Muscle of leg (tissue), 11 donors: Measurements from ENCODE around the gene COL4A4. TPM values are rescaled to one million over a fixed set of nuclear protein-coding genes. Genes with fewer than 3 reads are reported as not detected.

Source experiments
- DNase-seq: peaks from one replicate; pipeline ENCODE4 v3.0.0; 2013
- H3K27ac ChIP-seq: one replicate; pipeline ENCODE4 v1.5.1; 2013; ENCODE audit warnings: mild to moderate bottlenecking, low read length, control low read depth
- H3K27me3 ChIP-seq: one replicate; pipeline ENCODE4 v1.6.1; 2013; ENCODE audit warnings: low read length; ENCODE audit not compliant: control insufficient read depth, insufficient read depth
- H3K36me3 ChIP-seq: one replicate; pipeline ENCODE4 v1.6.1; 2013; ENCODE audit warnings: low read length; ENCODE audit not compliant: control insufficient read depth, insufficient read depth
- H3K4me1 ChIP-seq: one replicate; pipeline ENCODE4 v1.6.1; 2013; ENCODE audit warnings: low read length; ENCODE audit not compliant: control insufficient read depth, insufficient read depth
- H3K4me3 ChIP-seq: one replicate; pipeline ENCODE4 v1.5.1; 2013; ENCODE audit warnings: low read length, control low read depth
- H3K9me3 ChIP-seq: replicated peaks from 2 replicates; pipeline ENCODE4 v1.6.1; 2013; ENCODE audit warnings: low read depth, low read length; ENCODE audit not compliant: control insufficient read depth
- WGBS: methylation state at CpG from one replicate; pipeline ENCODE4 v1.1.5; 2013; ENCODE audit warnings: missing lambda C conversion rate; ENCODE audit not compliant: insufficient coverage; 5-methylcytosine and 5-hydroxymethylcytosine counted together
- polyA plus RNA-seq, 8 donors: library from polyadenylated mRNA; unstranded; fragments of 120-200 nt; gene quantifications; one replicate each; pipeline versions ENCODE4 v1.2.1 to v1.2.3, GENCODE V29; 2013; ENCODE audit warnings: inconsistent platforms in 1 of 8, low replicate concordance in 1 of 8; ENCODE audit not compliant: insufficient read length in 8 of 8, insufficient read depth in 1 of 8
- total RNA-seq: library from RNA; stranded (reverse); fragments of 120-200 nt; gene quantifications from one replicate; pipeline ENCODE4 v1.2.4, GENCODE V29; 2013

COL4A4 gene
- total and polyA plus RNA-seq, 9 donors: 0.03 to 0.31 (median 0.06) TPM

DNA sequence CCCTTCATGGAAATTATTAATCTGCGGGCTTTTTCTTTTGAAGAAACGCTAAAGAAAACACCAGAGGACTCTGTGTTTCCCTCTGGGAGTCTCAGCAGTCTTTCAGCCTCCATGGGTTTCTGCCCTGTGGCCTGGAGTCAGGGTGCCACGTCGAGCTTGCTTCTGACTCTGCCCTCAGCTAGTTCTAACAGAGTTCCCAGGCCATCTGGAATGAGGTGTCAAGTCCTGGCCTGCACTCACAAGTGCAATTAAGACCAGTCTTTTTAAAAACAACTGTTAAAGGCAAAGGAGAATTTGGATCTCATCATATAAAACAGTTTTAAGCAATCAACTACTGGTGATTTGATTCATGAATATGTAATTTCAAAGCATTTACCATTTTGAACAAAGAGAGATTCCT, 170.8 kb downstream of the COL4A4 start:
- no peak for DNase-seq

DNA sequence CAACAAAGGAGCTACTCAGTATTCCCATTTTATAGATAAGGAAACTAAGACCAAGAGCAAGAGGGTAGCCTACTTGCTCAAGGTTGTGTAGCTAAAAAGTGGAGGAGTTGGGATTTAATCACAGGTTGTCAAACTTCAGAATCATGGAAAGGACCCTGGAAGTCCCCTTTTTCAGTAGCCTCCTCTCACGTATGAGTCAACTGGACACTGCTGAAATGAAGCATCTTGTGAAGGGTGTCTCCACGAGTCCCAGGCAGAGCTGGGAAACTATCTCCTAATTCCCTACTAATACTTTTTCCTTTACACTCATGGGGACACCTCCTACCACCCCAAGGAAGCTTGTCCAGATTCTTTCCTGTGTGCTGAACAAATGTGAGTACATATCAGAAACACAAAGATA, 172.3 kb downstream of the COL4A4 start:
- Histone ChIP-seq H3K9me3 (no peaks in the 10 kb centered on the region), H3K27ac (no peak overlapping the region), H3K4me1 (no peaks in the 10 kb centered on the region), H3K27me3 (no peaks in the 10 kb centered on the region), H3K4me3 (no peak overlapping the region), H3K36me3 (peaks cover 4% of the 10 kb centered on the region)
- no peak for DNase-seq
- WGBS: 100% methylated on average over 1 of the region's 2 CpGs

More for the DNA sequence above, 170.8 kb downstream of the COL4A4 start:
- Histone ChIP-seq H3K4me3 (no peak overlapping the region), H3K36me3 (peaks cover 4% of the 10 kb centered on the region), H3K9me3 (no peaks in the 10 kb centered on the region), H3K4me1 (no peaks in the 10 kb centered on the region), H3K27me3 (no peaks in the 10 kb centered on the region), H3K27ac (no peak overlapping the region)
- 80% methylated on average over 2 of the region's 4 CpGs for WGBS

DNA sequence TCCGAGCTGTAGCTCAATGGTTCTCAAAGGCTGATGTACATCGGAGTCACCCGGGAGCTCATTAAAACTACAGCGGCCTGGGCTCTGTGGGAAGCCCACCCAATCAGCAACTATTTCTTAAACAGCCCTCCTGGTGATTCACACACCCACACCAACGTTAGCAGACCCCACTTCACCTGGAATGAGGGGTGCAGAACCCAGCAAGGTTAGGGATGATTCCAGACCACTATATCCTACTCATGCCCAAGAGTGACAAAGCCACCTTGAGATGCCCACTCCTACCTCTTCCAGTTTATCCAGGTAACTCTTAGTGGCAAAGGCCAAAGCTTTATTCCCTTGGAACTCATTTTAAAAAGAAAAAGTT, 178.4 kb downstream of the COL4A4 start:
- Histone ChIP-seq H3K9me3 (no peaks in the 10 kb centered on the region), H3K27ac (no peak overlapping the region), H3K4me3 (no peak overlapping the region), H3K4me1 (peaks cover 13% of the 10 kb centered on the region), H3K27me3 (no peaks in the 10 kb centered on the region), H3K36me3 (no peaks in the 10 kb centered on the region)
- DNase-seq: no peak
- 49% methylated on average over 4 of the region's 5 CpGs for WGBS

DNA sequence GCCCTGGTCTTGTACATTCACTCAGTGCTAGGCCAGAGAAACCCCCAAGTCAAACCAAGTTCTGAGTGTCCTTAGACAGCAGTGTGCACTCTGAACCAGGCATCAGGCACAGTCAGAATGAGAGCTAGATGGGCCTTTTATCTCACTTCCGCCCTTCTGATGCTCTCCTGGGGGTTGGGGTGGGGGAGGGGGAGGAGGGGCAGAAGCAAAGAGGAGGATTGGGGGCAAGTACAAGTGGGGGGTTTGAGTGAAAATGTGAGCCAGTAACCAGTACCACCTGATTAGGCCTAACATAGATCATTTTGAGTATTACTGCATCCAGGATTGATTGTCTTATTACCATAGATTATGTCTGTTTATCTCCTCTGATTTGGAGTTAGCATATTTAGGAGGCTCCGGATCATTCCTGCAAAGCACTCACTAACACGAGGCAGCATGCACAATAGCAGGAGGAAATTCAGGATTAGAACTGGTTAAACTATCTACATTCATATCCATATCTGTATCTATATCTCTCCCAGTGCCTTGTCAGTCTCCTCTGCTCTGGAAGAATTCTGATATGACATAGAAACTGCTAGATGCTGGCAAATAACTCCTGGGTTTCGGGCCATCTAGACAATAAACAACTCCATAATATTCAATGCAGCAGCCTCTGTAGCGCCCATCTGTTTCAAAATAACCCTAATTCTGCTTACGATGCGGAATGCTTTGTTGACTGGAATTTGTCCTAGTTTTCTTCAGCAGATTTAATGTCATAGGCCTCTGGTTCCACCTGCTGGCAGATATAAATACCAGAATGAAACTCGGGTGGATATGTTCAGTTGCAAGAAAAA, 179.0 kb downstream of the COL4A4 start:
- H3K27ac ChIP-seq: peak overlapping the region; percentile 31

DNA sequence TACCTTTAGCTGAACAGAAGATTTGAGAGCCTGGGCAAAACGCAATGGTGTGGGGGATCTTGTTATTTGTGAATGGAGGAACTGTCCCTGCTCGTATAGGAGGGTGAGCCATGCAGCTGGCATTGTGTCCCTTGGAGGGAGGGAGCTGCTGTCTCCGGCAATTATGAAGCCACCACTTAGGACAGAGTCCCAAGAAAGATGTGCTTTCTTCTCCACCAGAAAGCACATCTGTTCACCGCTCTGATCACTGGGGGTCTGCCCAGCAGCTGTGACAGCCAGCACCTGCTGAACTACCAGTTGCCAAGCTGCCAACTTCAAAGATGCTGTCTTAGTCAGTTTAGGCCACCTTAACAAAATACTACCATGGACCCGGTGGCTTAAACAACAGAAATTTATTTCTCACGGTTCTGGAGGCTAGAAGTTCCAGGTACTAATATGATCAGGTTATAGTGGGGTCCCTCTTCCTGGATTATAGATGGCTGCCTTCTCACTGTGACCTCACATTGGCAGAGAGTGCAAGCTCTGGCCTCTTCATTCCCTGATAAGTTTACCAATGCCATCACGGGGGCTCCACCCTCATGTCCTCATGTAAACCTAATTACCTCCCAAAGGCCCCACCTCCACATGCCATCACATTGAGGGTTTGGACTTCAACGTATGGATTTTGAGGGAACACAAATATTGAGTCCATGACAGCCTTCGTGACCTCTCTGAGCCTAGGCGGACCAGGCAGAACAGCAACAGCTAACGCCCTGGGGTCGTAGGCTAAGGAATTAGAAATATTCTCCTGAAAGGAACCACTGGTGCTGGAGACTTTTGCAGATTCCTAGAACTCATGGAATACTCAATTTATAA, 179.9 kb downstream of the COL4A4 start:
- Histone ChIP-seq H3K27ac (no peak overlapping the region), H3K27me3 (no peaks in the 10 kb centered on the region), H3K4me1 (peaks cover 13% of the 10 kb centered on the region), H3K36me3 (no peaks in the 10 kb centered on the region), H3K9me3 (no peaks in the 10 kb centered on the region), H3K4me3 (no peak overlapping the region)
- DNase-seq: peak; percentile 20
- WGBS: 78% methylated on average over 9 of the region's 12 CpGs

More for the DNA sequence above, 179.0 kb downstream of the COL4A4 start:
- Histone ChIP-seq H3K9me3 (no peaks in the 10 kb centered on the region), H3K27me3 (no peaks in the 10 kb centered on the region), H3K4me3 (no peak overlapping the region), H3K4me1 (peaks cover 13% of the 10 kb centered on the region), H3K36me3 (no peaks in the 10 kb centered on the region)
- 0% methylated on average over 3 of the region's 8 CpGs for WGBS
- DNase-seq: peak; percentile 93

DNA sequence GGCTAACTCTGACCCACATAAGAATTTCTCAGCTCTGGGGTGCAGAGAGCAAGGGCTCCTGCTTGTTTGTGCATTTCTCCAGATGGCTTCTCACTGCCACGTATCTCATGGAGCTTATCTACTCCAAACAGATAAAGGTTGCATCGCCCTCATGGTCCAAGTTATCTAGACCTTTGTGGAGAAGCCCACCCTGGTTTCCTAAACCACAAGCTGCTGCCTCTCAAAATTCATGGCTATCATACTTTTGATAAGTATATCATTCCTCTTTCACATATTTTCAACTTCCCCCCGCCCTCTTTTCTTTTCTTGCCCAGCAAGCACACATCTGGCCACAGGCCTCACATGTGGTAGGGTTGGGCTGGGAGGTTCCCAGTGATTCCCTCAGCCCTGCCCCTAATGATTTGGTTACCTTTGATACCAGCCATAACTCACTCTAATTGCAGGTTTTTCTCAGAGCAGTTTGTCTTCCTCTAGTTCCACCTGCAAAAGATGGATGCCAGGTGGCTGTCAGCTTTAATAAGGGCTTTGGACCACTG, 182.1 kb downstream of the COL4A4 start:
- H3K27me3 ChIP-seq: no peaks in the 10 kb centered on the region
- no peak overlapping the region for H3K4me3 ChIP-seq
- DNase-seq: no peak
- peaks cover 13% of the 10 kb centered on the region for H3K4me1 ChIP-seq
- no peak overlapping the region for H3K27ac ChIP-seq
- no peaks in the 10 kb centered on the region for H3K9me3 ChIP-seq
- no peaks in the 10 kb centered on the region for H3K36me3 ChIP-seq
- 78% methylated on average over 2 of the region's 3 CpGs for WGBS

DNA sequence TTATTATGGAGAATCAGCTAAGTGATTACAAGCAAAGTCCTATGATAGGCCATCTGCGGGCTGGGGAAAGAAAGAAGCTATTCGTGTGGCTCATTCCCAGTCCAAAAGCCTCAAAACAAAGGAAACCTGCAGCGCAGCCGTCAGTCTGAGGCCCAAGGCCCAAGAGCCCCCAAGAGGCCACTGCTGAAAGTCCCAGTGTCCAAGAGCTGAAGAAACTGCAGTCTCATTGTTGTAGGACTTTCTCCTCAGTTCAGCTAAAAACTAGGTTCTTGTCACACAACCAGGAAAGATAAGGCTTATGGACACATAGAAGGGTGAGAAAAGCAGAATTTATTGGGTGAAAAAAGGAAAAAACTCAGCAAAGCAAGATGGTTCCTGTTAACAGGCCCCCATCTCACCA, 185.0 kb downstream of the COL4A4 start:
- no peaks in the 10 kb centered on the region for H3K9me3 ChIP-seq
- no CpG with 5 or more reads among the region's 4 CpGs for WGBS
- no peaks in the 10 kb centered on the region for H3K36me3 ChIP-seq
- no peak for DNase-seq
- no peak overlapping the region for H3K27ac ChIP-seq
- no peaks in the 10 kb centered on the region for H3K27me3 ChIP-seq
- no peak overlapping the region for H3K4me3 ChIP-seq
- peaks cover 4% of the 10 kb centered on the region for H3K4me1 ChIP-seq

DNA sequence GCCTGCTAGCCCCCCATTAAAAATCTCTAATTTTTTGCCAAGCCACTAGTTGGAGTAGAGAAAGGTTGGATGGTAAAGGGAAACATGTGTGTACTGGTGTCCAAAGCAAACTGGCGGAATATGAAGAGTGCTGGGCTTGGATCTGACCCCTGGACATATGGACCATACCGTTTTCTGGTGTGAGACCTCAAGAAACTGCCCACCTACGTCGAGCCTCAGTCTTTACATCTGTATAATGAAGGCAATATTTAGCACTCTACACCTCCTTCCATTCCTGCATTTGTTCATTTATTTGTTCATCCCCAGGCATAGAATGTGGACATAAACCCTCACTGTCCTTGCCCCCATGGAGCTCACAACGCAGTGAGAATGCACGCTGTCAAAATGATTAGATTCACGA, 185.7 kb downstream of the COL4A4 start:
- WGBS: 98% methylated on average over 4 of the region's 7 CpGs
- DNase-seq: no peak
- no peaks in the 10 kb centered on the region for H3K27me3 ChIP-seq
- no peaks in the 10 kb centered on the region for H3K9me3 ChIP-seq
- no peaks in the 10 kb centered on the region for H3K36me3 ChIP-seq
- no peak overlapping the region for H3K27ac ChIP-seq
- H3K4me3 ChIP-seq: no peak overlapping the region
- H3K4me1 ChIP-seq: peaks cover 2% of the 10 kb centered on the region

DNA sequence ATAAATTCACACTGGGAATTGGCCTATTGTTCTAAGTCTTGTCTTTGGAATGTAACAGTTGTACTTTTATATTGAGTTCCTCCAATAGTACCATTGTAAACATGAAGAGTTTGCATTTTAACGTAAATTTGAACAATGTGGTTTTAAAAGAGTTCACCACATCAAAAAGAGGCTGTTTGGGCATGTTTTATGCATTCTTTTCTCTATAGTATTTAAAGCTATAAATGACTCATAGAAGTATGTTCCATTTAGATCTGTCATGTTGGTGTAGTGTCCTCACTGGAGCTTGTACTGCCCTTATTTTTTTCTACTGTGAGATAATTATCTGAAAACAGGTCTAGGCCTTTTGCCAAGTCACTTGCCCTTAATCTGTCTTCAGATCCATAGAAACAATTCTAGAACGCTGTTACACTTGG, 186.2 kb downstream of the COL4A4 start:
- Histone ChIP-seq H3K4me1 (no peaks in the 10 kb centered on the region), H3K9me3 (no peaks in the 10 kb centered on the region), H3K27me3 (no peaks in the 10 kb centered on the region), H3K4me3 (no peak overlapping the region), H3K36me3 (no peaks in the 10 kb centered on the region), H3K27ac (no peak overlapping the region)
- DNase-seq: no peak
- 11% methylated on average over 1 of the region's 2 CpGs for WGBS

DNA sequence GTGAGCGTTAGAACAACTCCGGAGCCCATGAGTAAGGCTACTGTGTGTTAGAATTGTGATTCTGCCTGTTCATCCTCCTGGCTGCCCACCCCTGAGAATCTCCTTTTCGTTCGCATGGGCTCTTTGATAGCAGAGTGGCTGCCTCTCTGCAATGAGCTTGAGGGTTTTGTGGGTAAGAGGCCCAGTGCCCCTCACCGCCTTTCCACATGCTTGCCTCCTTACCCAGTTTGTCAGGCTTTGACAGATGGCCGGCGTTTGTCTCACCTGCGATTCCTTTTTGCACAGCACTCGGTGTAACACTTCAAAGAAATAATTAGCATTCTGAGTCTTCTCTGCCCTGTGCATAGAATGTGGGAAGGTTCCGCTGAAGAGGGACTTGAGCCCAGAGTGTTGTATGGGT, 190.2 kb downstream of the COL4A4 start:
- 80% methylated on average over 2 of the region's 10 CpGs for WGBS
- H3K27me3 ChIP-seq: no peaks in the 10 kb centered on the region
- no peaks in the 10 kb centered on the region for H3K36me3 ChIP-seq
- no peak for DNase-seq
- H3K27ac ChIP-seq: no peak overlapping the region
- H3K9me3 ChIP-seq: no peaks in the 10 kb centered on the region
- no peaks in the 10 kb centered on the region for H3K4me1 ChIP-seq
- no peak overlapping the region for H3K4me3 ChIP-seq
